Natural killer cell (primary cell): ENCODE results near the gene LRRC37A3. TPM values are rescaled to one million over a fixed set of nuclear protein-coding genes. Genes with fewer than 3 reads are reported as not detected.
"Not testable (repeated sequence)": the region's sequence is repeated elsewhere in the genome, so short reads cannot be mapped to it uniquely, and the experiment has no call there.

Experiments
- ATAC-seq, 3 donors: fragments of 150-1000 bp in 2 of 3; fragments of 200-7000 bp in 1 of 3; cut with Tn5 transposase; 1 replicate in 1 of 3; 2 replicates in 2 of 3; pipeline ENCODE4 v1.10.0; 2021; ENCODE audit warnings: mild to moderate bottlenecking in 2 of 3, moderate library complexity in 2 of 3
- DNase-seq, 2 donors: peaks; one replicate each; pipeline versions ENCODE4 v3.0.0 to v3.0.0-alpha.2; 2013 to 2021; ENCODE audit warnings: mixed read lengths in 1 of 2
- H3K27ac ChIP-seq: one replicate; pipeline ENCODE4 v1.5.1; 2013; ENCODE audit warnings: mild to moderate bottlenecking, low read length
- H3K27me3 ChIP-seq: one replicate; pipeline ENCODE4 v1.6.1; 2013; ENCODE audit warnings: low read length; ENCODE audit not compliant: control insufficient read depth, insufficient read depth
- H3K36me3 ChIP-seq: one replicate; pipeline ENCODE4 v1.6.1; 2013; ENCODE audit warnings: low read length; ENCODE audit not compliant: control insufficient read depth, insufficient read depth
- H3K4me1 ChIP-seq: one replicate; pipeline ENCODE4 v1.6.1; 2013; ENCODE audit warnings: low read length; ENCODE audit not compliant: control insufficient read depth, insufficient read depth
- H3K4me3 ChIP-seq: one replicate; pipeline ENCODE4 v1.5.1; 2013; ENCODE audit warnings: low read length
- H3K9me3 ChIP-seq: one replicate; pipeline ENCODE4 v1.6.1; 2013; ENCODE audit warnings: low read length; ENCODE audit not compliant: control insufficient read depth, insufficient read depth
- H3K27ac Mint-ChIP-seq, 2 donors: one replicate each; pipeline ENCODE4 v1.8.0; 2022; ENCODE audit warnings: mild to moderate bottlenecking in 2 of 2, mixed read lengths in 2 of 2, moderate library complexity in 1 of 2
- H3K27me3 Mint-ChIP-seq, 2 donors: one replicate each; pipeline ENCODE4 v1.8.0; 2022; ENCODE audit warnings: low read depth in 2 of 2, mixed read lengths in 2 of 2
- H3K36me3 Mint-ChIP-seq: one replicate; pipeline ENCODE4 v1.8.0; 2022; ENCODE audit warnings: mixed read lengths
- H3K4me1 Mint-ChIP-seq, 2 donors: one replicate each; pipeline ENCODE4 v1.8.0; 2022; ENCODE audit warnings: mixed read lengths in 2 of 2
- H3K4me3 Mint-ChIP-seq: one replicate; pipeline ENCODE4 v1.8.0; 2022; ENCODE audit warnings: mild to moderate bottlenecking, moderate library complexity, mixed read lengths
- H3K9me3 Mint-ChIP-seq, 2 donors: one replicate each; pipeline ENCODE4 v1.8.0; 2022; ENCODE audit warnings: mixed read lengths in 2 of 2
- CTCF ChIP-seq: fragments of 200-600 bp; IDR thresholded peaks from one replicate; pipeline ENCODE4 v1.8.0; 2022; ENCODE audit warnings: antibody characterized with exemption
- WGBS: methylation state at CpG from one replicate; pipeline ENCODE4 v1.1.7; 2013; ENCODE audit warnings: missing lambda C conversion rate; ENCODE audit not compliant: insufficient coverage; 5-methylcytosine and 5-hydroxymethylcytosine counted together
- intact Hi-C: fragments of 100-400 bp; cut with micrococcal nuclease; formaldehyde crosslinking; loops from one replicate; pipeline ENCODE4 v1.14.2; 2022
- total RNA-seq, 4 donors: library from RNA; stranded (reverse); fragments of 120-200 nt in 1 of 4; gene quantifications; one replicate each; pipeline versions ENCODE4 v1.2.3 to v1.2.4, GENCODE V29; 2013 to 2022

Gene LRRC37A3
- total RNA-seq, 3 donors from 2014 or later (not counting 1 experiment from before 2014, with no cell fraction given) = 7.8 to 22.7 (median 10.5) TPM

GRCh38 chr17:64909511-64910190 lies 9.6 kb downstream of the LRRC37A3 start:
- H3K9me3 Mint-ChIP-seq, H3K4me1 ChIP-seq, DNase-seq, H3K27me3 ChIP-seq, H3K9me3 ChIP-seq, H3K36me3 ChIP-seq, H3K36me3 Mint-ChIP-seq, H3K27ac ChIP-seq, H3K4me3 Mint-ChIP-seq, intact Hi-C loops, H3K27me3 Mint-ChIP-seq, H3K27ac Mint-ChIP-seq, ATAC-seq, H3K4me3 ChIP-seq, H3K4me1 Mint-ChIP-seq: not testable (repeated sequence)
- 32% methylated on average over 3 of the region's 7 CpGs for WGBS

GRCh38 chr17:64904069-64904468 lies 15.2 kb downstream of the LRRC37A3 start:
- H3K36me3 ChIP-seq, H3K27ac Mint-ChIP-seq, H3K4me3 Mint-ChIP-seq, H3K4me3 ChIP-seq, DNase-seq, intact Hi-C loops, H3K9me3 Mint-ChIP-seq, H3K9me3 ChIP-seq, H3K36me3 Mint-ChIP-seq, H3K27me3 ChIP-seq, H3K4me1 Mint-ChIP-seq, H3K27ac ChIP-seq, H3K27me3 Mint-ChIP-seq, H3K4me1 ChIP-seq, ATAC-seq: not testable (repeated sequence)
- WGBS = no CpG with 5 or more reads among the region's 5 CpGs

GRCh38 chr17:64897136-64897535 lies 22.1 kb downstream of the LRRC37A3 start:
- WGBS = 98% methylated on average over 10 of the region's 15 CpGs
- H3K27ac Mint-ChIP-seq, H3K27ac ChIP-seq, DNase-seq, H3K36me3 ChIP-seq, H3K4me3 Mint-ChIP-seq, H3K9me3 Mint-ChIP-seq, ATAC-seq, H3K4me3 ChIP-seq, H3K36me3 Mint-ChIP-seq, H3K27me3 ChIP-seq, H3K4me1 ChIP-seq, intact Hi-C loops, H3K27me3 Mint-ChIP-seq, H3K4me1 Mint-ChIP-seq, H3K9me3 ChIP-seq: not testable (repeated sequence)

DNA sequence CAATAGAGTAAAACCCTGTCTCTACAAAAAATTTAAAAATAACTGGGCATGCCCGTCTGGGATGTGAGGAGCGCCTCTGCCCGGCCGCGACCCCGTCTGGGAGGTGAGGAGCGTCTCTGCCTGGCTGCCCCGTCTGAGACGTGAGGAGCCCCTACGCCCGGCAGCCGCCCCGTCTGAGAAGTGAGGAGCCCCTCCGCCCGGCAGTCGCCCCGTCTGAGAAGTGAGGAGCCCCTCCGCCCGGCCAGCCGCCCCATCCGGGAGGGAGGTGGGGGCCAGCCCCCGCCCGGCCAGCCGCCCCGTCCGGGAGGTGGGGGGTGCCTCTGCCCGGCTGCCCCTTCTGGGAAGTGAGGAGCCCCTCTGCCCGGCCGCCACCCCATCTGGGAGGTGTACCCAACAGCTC lies 45.1 kb downstream of the LRRC37A3 start:
- H3K4me1 Mint-ChIP-seq, H3K27me3 Mint-ChIP-seq, H3K4me3 Mint-ChIP-seq, DNase-seq, intact Hi-C loops, H3K36me3 ChIP-seq, H3K9me3 ChIP-seq, ATAC-seq, H3K4me3 ChIP-seq, H3K4me1 ChIP-seq, H3K9me3 Mint-ChIP-seq, H3K27me3 ChIP-seq, H3K27ac ChIP-seq, H3K36me3 Mint-ChIP-seq, H3K27ac Mint-ChIP-seq: not testable (repeated sequence)
- 98% methylated on average over 22 of the region's 29 CpGs for WGBS

DNA sequence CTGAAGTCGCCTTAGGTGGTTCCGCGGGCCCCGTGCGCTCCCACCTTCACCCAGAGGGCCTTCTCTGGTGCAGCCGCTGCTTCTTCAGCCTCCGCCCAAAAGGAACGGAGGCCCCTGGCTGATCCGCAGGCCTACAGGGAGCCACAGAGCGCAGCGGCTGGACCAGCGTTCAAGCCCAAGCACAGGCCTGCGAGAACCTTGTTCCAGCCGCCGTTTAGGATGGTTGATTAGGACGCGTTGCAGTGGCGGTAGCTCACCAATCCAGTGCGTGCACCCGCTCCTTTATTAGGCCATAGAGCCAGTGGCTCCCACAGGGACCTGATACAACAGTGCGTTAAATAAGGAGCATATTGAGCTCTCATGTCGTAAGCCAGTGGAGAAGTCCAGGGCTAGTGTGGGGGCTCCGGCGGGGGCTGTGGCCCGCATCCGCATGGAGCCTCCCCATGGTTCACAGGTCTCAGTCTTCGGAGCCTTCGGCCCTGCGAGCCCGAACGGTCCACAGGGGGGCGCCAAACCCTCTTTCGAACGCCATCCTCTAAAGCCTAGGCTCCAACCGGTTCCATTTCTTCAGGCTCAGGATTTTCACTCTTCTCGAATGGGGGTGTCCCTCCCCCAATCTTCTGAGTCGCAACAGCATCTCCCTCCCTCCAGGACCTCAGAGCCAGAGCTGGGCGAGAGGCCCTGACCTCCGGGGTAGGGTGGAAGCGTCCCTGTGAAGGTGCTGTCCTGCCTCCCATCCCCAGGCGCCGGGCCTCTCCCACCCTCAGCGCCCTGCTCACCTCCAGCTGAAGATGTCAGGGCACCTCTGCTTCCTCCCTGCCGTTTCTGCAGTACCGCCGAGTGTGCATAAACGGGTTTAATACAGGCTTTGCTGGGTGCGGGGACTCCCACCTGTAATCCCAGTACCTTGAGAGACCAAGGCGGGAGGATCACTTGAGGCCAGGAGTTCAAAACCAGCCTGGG lies 71.5 kb downstream of the LRRC37A3 start:
- H3K4me1 ChIP-seq, H3K27me3 ChIP-seq, H3K4me3 ChIP-seq, H3K36me3 ChIP-seq, H3K9me3 Mint-ChIP-seq, H3K27ac Mint-ChIP-seq, H3K4me1 Mint-ChIP-seq, H3K36me3 Mint-ChIP-seq, H3K9me3 ChIP-seq, H3K27me3 Mint-ChIP-seq, H3K27ac ChIP-seq, H3K4me3 Mint-ChIP-seq: not testable (repeated sequence)
- intact Hi-C loops = loop anchor here (5.0 to 10.0 kb wide), 2 partner anchors 73 to 350 kb away; no protein-coding TSS in a partner anchor
- DNase-seq (peak; percentile 76 to 82), ATAC-seq (peak; percentile 87 to 96 (median 95))
- 59% methylated on average over 42 of the region's 49 CpGs for WGBS
- TF ChIP-seq CTCF = peak; percentile 67

- H3K4me3 Mint-ChIP-seq, H3K4me1 ChIP-seq, H3K4me1 Mint-ChIP-seq, H3K27ac Mint-ChIP-seq, H3K9me3 Mint-ChIP-seq, H3K27me3 ChIP-seq, DNase-seq, H3K36me3 ChIP-seq, ATAC-seq, H3K9me3 ChIP-seq, H3K27ac ChIP-seq, H3K36me3 Mint-ChIP-seq, H3K4me3 ChIP-seq, H3K27me3 Mint-ChIP-seq: not testable (repeated sequence)
- WGBS = 100% methylated on average over 1 of the region's 4 CpGs
- intact Hi-C loops = loop anchor here (5.0 to 10.0 kb wide), 2 partner anchors 72 to 350 kb away; no protein-coding TSS in a partner anchor
Measured at GRCh38 chr17:64846892-64847291, 72.4 kb downstream of the LRRC37A3 start.

DNA sequence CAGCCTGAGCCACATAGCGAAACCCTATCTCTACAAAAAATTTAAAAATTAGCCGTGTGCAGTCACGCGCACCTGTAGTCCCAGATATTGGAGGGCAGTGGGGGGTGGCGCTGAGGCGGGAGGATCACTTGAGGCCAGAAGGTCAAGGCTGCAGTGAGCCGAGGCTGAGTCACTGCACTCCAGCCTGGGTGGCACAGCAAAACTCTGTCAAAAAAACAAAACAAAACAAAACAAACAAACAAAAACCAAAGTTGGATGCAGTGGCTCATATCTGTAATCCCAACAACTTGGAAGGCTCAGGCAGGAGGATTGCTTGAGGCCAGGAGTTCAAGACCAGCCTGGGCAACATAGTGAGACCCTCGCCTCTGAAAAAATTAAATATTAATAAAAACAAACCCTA lies 75.4 kb downstream of the LRRC37A3 start:
- not testable (repeated sequence) for DNase-seq, H3K9me3 Mint-ChIP-seq, H3K9me3 ChIP-seq, H3K4me1 ChIP-seq, H3K27me3 Mint-ChIP-seq, H3K4me3 Mint-ChIP-seq, H3K4me1 Mint-ChIP-seq, H3K27ac Mint-ChIP-seq, H3K36me3 Mint-ChIP-seq, H3K36me3 ChIP-seq, H3K27ac ChIP-seq, ATAC-seq, H3K27me3 ChIP-seq, H3K4me3 ChIP-seq
- intact Hi-C loops = loop anchor here (10.0 kb wide), 1 partner anchor 69 kb away; no protein-coding TSS in a partner anchor
- 93% methylated on average over 7 of the region's 8 CpGs for WGBS
